Measurements from ENCODE around the gene INAFM1. TPM values are rescaled to one million over a fixed set of nuclear protein-coding genes. Genes with fewer than 3 reads are reported as not detected.

Gene INAFM1
- total and polyA plus RNA-seq, 9 of the 15 experiments (the other 6 are each of a cell fraction or from before 2014, with no cell fraction given) = 0.71 to 30.9 (median 3.1) TPM

DNA sequence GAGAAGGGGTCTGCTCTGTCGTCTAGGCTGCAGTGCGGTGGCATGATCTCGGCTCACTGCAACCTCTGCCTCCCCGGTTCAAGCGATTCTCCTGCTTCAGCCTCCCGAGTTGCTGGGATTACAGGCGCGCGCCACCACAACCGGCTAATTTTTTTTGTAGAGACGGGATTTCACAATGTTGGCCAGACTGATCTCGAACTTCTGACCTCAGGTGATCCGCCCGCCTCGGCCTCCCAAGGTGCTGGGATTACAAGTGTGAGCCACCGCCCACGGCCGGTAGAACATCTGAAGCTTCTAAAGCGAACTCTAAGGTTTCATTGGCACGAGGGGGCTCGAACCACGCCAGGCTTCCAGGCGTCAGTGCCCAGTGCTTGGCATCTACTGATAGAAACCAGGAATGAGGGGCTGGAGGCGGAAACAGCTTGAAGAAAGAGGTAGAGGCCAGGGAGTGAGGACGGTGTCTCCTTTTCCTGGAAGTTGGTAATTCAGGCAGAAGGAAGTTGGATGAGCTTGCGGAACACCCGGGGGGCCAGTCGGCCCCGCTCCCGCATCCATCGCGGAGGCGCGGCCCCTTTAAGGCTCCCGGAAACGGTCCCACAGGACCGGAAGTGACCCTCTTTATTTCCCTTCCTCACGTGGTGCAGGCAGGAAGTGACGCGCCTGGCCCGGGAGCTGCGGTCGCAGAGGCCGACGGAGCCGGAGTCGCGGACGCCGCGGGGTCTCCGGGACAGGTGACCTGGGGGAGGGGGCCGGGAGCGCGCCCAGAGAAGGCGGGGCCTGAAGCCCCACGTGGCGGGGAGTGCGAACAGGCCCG, 18.6 kb upstream of the INAFM1 start, which contains the start of gene CCDC9 (continued):
- TF ChIP-seq LEF1 (IDR thresholded peaks at IDR 0.05) = no peak
- no peak for TF ChIP-seq LARP7 (IDR thresholded peaks at IDR 0.05)
- TF ChIP-seq BRD9 (IDR thresholded peaks at IDR 0.05; ENCODE audit: low read depth, partially characterized antibody) = peak; percentile 47
- 0 out of 2 replicates have a peak, but pooled peaks have one; percentile 21 for TF ChIP-seq TARDBP (IDR thresholded peaks at IDR 0.05)
- peak; percentile 52 for TF ChIP-seq POLR2H (tag; IDR thresholded peaks at IDR 0.05; ENCODE audit: low read depth)
- no peak for TF ChIP-seq THRA (IDR thresholded peaks at IDR 0.05)
- TF ChIP-seq CCNT2 (IDR thresholded peaks at IDR 0.05; ENCODE audit: borderline replicate concordance, extremely low read depth, insufficient read length, low read depth, low read length) = peak; percentile 91
- peak; percentile 76 for TF ChIP-seq ATF1 (CRISPR knock-in tag; IDR thresholded peaks at IDR 0.05)
- peak; percentile 93 for TF ChIP-seq ATF1 (tag; IDR thresholded peaks at IDR 0.05)
- TF ChIP-seq SAP30 (IDR thresholded peaks at IDR 0.05; ENCODE audit: borderline replicate concordance, insufficient read depth, low read depth, low read length, poor library complexity, severe bottlenecking) = no peak
- no peak for TF ChIP-seq PTBP1 (IDR thresholded peaks at IDR 0.05; ENCODE audit: low read depth, low read length)
- TF ChIP-seq ETV5 (CRISPR knock-in tag; IDR thresholded peaks at IDR 0.05; ENCODE audit: low read depth) = peak; percentile 94
- TF ChIP-seq C11orf30 (IDR thresholded peaks at IDR 0.05; ENCODE audit: low read depth) = peak; percentile 73
- TF ChIP-seq RBBP5 (IDR thresholded peaks at IDR 0.05; ENCODE audit: borderline replicate concordance, insufficient read depth, low read length, poor library complexity, severe bottlenecking) = peak; percentile 58
- TF ChIP-seq, protein P1, sequence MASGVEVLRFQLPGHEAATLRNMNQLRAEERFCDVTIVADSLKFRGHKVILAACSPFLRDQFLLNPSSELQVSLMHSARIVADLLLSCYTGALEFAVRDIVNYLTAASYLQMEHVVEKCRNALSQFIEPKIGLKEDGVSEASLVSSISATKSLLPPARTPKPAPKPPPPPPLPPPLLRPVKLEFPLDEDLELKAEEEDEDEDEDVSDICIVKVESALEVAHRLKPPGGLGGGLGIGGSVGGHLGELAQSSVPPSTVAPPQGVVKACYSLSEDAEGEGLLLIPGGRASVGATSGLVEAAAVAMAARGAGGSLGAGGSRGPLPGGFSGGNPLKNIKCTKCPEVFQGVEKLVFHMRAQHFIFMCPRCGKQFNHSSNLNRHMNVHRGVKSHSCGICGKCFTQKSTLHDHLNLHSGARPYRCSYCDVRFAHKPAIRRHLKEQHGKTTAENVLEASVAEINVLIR (CRISPR knock-in tag; IDR thresholded peaks at IDR 0.05) = peak; percentile 89
- no peak for TF ChIP-seq PTTG1 (tag; IDR thresholded peaks at IDR 0.05; ENCODE audit: low read depth)
- no peak for TF ChIP-seq SP1 (CRISPR knock-in tag; IDR thresholded peaks at IDR 0.05)
- TF ChIP-seq ZBTB2 (IDR thresholded peaks at IDR 0.05) = peak; percentile 15; the same call in 1 of the 2 replicates
- TF ChIP-seq SREBF2 (CRISPR knock-in tag; IDR thresholded peaks at IDR 0.05) = no peak; the same call in 1 of the 2 replicates
- 0 out of 2 replicates have a peak, but pooled peaks have one; percentile 38 for TF ChIP-seq ZNF431 (CRISPR knock-in tag; IDR thresholded peaks at IDR 0.05)
- no peak; the same call in 1 of the 2 replicates for TF ChIP-seq PKNOX1 (IDR thresholded peaks at IDR 0.05)
- TF ChIP-seq, protein P2, sequence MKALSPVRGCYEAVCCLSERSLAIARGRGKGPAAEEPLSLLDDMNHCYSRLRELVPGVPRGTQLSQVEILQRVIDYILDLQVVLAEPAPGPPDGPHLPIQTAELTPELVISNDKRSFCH (CRISPR knock-in tag; IDR thresholded peaks at IDR 0.05) = no peak
- TF ChIP-seq, protein P2 (tag; IDR thresholded peaks at IDR 0.05) = 0 out of 2 replicates have a peak, but pooled peaks have one; percentile 32

Measured in K562 (cell line).